ENCODE results near the gene CCNYL1.
"Not testable (repeated sequence)": the region's sequence is repeated elsewhere in the genome, so short reads cannot be mapped to it uniquely, and the experiment has no call there.

CCNYL1 gene

GRCh38 chr2:207697411-207697810 lies 14.0 kb upstream of the CCNYL1 start:
- no peak for DNase-seq (ENCODE audit: low read depth)

- DNase-seq (ENCODE audit: low read depth) = no peak
Measured at GRCh38 chr2:207698301-207698700, 13.1 kb upstream of the CCNYL1 start.

DNA sequence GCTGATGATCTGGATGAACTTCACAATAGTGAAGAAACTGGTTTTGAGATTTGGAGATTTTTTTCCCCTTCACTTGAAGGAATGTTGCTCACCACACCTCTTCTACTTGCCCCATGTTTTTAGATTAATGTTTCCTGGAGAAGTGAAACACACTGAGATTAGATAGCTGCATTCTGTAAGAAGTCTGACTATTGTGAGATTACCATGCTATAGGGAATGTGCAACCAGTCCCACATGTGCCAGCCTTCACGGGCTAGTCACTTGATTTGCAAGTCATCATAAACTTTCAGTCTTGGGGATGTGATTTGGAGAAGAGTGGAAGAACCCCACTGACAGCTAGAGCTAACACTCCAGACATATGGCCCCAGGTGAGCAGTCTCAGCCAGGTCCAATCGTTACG lies 7.4 kb upstream of the CCNYL1 start:
- no peak for DNase-seq (ENCODE audit: low read depth)

DNA sequence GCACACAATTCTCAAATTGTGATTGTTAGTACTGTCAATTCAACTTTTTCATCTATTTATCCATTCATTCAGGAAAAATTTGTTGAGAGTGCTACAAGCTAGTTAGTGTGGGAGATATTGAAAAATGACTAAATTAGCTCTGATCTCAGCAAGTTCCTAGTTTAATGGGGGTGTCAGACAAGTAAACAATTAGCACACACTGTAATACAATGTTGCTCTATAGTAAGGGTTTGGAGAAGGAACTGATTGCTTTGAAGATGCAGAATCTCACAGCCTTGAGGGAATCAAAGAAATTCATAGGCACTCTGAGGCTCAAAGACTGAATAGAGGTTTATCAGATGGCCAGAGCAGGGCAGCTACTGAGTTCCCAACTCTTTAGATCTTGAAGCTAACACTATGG lies 6.8 kb upstream of the CCNYL1 start:
- DNase-seq (ENCODE audit: low read depth) = no peak

DNA sequence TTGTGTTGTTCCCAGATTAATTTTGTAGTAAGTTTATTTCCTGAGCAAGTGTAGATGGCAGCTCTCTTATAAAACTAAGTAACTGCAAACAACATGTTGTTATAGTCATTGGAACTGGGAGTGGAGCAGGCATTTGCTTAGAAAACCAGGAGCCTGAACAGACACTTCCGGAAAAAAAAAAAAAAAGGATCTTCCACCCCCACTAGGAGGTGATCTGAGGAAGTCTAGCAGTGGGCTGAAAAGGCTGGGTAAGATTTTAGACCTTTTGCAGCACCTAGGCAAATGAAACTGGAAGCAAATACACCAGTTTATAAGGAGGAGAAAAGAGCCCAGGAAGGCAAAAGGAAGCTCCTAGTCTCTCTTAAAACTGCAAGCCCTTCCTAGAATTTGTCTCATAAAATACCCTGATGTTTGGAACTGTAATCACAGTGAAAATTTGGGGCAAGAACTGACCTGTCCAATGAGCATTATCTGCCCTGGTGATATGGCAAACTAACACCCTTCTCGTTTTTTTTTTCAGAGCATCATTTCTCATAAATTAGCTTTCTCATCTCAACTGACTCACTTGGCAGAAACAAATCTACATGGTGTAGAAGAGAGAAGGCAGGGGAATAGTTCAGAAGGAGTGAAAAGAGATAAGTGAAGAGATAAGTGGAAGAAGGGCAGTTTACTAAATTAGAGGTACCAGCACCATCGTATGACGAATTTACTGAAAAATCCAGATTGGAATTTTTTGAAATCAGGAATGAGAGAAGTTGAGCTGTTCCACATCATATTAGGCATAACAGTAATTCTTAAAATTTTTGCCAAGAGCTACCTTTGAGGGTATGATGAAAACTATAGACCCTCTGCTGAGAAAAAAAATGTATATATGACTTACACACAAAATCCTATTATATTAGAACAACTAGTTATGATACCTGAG lies 4.2 kb upstream of the CCNYL1 start:
- DNase-seq (ENCODE audit: low read depth) = no peak

GRCh38 chr2:207711750-207712530 lies 500 bp downstream of the CCNYL1 start:
- DNase-seq (ENCODE audit: low read depth) = peak; percentile 28

GRCh38 chr2:207716056-207716455 lies 4.6 kb downstream of the CCNYL1 start:
- no peak for DNase-seq (ENCODE audit: low read depth)

DNA sequence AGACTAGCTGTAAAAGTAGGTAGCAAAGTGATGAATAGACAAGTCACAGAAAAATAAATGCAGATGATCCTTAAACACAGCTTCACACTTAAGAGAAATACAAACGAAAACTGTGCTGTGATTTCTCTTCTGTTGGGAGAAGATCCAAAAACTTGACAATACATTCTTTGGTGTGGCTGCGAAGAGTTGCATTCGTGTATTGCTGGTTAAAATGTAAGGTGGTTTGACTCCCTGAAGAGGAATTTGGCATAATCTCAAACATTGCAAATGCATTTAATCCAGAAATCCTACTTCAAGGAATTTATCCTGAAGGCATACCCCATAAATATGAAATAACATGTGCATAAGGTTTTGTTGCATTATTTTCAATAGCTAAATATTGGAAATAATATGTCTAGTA lies 7.1 kb downstream of the CCNYL1 start:
- DNase-seq (ENCODE audit: low read depth) = no peak

GRCh38 chr2:207719008-207719407 lies 7.6 kb downstream of the CCNYL1 start:
- DNase-seq (ENCODE audit: low read depth) = no peak

DNA sequence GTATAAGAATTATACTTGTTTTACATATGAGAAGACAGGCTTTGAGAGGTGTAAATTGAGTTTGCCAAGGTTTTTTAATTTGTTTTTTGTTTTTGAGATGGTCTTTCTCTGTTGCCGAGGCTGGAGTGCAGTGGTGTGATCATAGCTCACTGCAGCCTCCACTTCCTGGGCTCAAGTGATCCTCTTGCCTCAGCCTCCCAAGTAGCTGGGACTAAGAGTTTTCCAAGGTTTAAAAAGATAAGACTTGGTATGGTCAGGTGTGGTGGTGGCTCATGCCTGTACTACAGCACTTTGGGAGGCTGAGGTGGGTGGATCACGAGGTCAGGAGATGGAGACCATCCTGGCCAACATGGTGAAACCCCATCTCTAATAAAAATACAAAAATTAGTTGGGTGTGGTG lies 8.2 kb downstream of the CCNYL1 start:
- DNase-seq (ENCODE audit: low read depth) = not testable (repeated sequence)

DNA sequence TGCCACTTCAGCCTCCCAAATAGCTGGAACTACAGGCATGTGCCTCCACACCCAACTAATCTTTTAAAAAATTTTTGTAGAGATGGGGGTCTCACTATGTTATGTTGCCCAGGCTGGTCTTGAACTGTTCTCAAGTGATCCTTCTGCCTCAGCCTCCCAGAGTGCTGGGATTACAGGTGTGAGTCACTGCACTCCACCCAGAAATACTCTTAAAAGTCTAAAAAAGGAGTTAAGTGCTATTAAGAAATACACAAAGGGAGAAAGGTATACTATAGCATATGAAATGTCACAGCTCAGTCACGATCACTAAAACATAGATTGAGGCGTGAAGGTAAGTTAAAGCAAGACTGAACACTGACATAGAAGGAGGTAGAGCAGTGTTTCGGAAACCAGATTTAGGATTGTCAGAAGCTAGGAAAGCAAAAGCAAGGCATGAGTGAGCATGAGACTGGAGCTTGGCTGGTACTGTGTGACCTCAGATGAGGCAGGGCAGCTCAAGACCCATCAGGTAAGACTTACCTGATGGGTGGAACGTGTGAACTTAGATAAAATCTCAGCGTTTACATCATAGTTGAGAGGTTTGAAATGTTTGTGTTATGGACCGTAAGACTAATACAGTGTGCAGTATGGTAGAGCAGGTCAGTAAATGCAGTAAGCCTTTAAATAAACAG lies 9.2 kb downstream of the CCNYL1 start:
- DNase-seq (ENCODE audit: low read depth) = no peak

- no peak for DNase-seq (ENCODE audit: low read depth)
Measured at GRCh38 chr2:207722773-207723424, 11.5 kb downstream of the CCNYL1 start.

DNA sequence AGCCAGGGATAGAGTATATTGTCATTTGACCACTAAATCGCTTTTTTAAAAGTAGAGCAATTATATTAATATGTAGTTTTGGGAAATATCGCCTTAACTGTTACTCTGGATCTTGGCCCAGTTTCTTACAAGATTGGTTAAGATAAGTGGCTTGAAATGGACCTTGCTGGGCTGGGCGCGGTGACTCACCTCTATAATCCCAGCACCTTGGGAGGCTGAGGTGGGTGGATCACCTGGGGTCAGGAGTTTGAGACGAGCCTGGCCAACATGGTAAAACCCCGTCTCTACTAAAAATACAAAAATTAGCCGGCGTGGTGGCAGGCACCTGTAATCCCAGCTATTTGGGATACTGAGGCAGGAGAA lies 12.0 kb downstream of the CCNYL1 start:
- not testable (repeated sequence) for DNase-seq (ENCODE audit: low read depth)

- no peak for DNase-seq (ENCODE audit: low read depth)
Measured at GRCh38 chr2:207724113-207724512, 12.7 kb downstream of the CCNYL1 start.

DNA sequence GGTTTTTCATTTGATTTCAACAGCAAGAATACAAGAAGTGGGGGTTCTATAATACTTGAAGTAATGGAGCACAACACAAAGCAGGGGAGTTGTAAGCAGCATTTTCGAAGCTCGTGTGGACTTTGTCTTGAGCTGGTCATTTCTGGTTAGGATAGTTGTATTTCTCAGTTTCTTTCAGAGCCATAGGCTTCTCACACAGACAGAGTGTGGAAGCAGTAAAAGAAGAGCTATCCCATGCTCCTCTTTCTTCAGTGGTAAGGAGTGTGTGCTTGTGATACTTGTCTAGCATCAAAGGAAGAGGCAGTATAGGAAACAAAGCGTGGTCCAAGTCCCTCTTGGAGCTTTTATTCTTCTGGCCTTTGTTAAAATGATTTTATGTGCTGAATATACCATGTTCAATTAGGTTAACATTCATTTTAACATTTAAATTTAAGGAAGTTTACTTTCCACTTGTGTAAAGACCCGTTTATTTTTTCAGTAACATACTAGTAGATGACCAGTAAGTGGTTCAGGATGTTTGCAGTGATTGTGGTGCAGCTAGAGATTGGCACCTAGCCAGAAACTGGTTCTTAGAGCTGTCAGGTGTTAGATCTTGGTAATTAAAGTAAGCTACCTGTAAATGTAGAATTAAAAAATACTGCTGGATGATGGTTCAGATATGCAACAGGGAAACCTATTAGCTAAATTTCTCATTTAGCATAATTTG lies 14.6 kb downstream of the CCNYL1 start:
- no peak for DNase-seq (ENCODE audit: low read depth)

DNA sequence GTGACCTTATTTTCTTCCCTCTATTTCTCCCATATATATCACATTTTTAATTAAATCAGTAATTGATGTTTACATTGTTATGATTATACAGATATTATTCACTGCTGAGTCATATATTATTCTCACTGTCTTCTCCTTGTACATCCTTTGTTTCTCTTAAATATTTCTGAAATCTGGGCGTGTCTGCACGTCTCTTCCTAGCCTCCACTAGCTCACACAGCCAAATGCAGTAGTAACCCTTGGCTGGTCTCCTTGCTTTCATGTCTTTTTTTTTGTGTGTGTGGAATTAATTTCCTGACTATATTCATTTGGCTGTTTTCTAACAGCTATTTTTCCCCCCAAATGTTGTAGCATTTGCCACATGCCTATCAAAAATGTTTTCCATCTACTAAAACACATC lies 15.8 kb downstream of the CCNYL1 start:
- DNase-seq (ENCODE audit: low read depth) = no peak

- DNase-seq (ENCODE audit: low read depth) = no peak
Measured at GRCh38 chr2:207729465-207729998, 18.1 kb downstream of the CCNYL1 start.

- DNase-seq (ENCODE audit: low read depth) = no peak
Measured at GRCh38 chr2:207731138-207731537, 19.7 kb downstream of the CCNYL1 start.

DNA sequence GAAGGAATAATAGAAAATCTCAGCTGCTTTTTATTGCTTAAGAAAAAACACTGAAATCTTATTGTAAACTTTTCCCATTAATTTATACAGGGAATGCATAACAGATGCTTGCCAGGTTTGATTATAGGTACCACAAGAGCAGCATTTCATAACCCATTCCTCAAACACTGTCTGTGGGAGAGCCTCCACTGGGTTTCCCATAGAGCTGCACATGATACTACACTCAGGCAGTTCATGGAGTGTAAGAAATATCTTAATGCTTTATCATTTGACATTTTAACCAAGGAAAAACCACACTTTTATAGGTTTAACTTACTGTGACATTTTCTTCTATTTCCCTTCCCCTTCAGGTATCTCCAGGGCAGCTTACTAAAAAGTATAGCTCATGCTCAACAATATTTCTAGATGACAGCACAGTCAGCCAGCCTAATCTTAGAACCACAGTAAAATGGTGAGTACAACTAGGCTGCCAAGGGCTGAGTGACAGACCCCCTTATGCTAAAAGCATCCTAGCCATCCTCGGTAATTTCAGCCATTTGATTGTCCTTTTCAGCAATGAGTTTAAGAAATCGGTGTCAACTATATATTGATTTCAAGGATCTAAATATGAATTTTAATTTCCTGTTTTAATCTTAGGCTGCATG lies 22.3 kb downstream of the CCNYL1 start:
- DNase-seq (ENCODE audit: low read depth) = no peak

DNA sequence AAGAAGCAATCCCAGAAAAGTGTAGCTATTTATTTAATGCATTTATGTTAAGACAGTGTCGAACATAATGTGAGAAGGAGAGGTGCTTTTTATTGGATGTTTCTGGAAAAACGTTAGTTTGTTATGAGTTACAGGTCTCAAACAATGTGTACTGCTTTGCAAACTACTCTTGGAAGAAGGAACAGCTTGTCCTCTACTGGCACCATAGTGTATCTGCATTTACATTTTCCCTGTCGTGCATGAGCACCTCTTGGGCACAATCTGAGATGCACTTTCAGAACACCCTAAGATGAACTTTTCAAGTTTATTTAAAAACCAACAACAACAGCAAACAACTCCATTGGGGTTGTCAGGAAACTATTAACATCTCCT lies 22.8 kb downstream of the CCNYL1 start:
- no peak for DNase-seq (ENCODE audit: low read depth)

All from activated T-helper 9 cell treated with anti-CD3 and anti-CD28 coated beads, Interleukin-2, amount 50 U/mL, for 16 hours (primary cell).